ENCODE measurements around the gene NAV3.

NAV3 gene

DNA sequence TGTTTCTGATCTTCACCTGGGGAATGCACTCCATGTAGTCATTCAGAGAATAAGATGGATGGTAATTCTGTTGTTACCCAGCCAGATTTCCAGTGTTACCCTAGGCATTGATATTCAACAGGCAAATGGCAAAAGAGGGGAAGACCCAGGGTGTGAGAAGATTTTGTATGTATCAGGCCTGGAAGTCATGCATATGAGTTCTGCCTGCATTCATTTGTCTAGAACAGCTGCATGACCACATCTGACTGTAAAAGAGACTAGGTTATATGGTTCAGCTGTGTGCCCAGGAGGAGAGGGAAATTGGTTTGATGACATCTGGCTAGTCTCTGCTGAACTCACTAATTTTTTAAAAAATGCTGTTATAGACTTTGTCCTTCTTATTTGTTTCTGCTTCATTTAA, 224.9 kb downstream of the NAV3 start:
- TF ChIP-seq, protein P1, sequence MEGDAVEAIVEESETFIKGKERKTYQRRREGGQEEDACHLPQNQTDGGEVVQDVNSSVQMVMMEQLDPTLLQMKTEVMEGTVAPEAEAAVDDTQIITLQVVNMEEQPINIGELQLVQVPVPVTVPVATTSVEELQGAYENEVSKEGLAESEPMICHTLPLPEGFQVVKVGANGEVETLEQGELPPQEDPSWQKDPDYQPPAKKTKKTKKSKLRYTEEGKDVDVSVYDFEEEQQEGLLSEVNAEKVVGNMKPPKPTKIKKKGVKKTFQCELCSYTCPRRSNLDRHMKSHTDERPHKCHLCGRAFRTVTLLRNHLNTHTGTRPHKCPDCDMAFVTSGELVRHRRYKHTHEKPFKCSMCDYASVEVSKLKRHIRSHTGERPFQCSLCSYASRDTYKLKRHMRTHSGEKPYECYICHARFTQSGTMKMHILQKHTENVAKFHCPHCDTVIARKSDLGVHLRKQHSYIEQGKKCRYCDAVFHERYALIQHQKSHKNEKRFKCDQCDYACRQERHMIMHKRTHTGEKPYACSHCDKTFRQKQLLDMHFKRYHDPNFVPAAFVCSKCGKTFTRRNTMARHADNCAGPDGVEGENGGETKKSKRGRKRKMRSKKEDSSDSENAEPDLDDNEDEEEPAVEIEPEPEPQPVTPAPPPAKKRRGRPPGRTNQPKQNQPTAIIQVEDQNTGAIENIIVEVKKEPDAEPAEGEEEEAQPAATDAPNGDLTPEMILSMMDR (conservative IDR thresholded peaks at IDR 0.05): no peak
- H3K27ac ChIP-seq: no peak overlapping the region

GRCh38 chr12:78057075-78057474, 226.4 kb downstream of the NAV3 start:
- H3K27ac ChIP-seq: no peak overlapping the region
- TF ChIP-seq, protein P1 (conservative IDR thresholded peaks at IDR 0.05): no peak

- TF ChIP-seq, protein P1 (conservative IDR thresholded peaks at IDR 0.05): no peak
- no peak overlapping the region for H3K27ac ChIP-seq
Measured at GRCh38 chr12:78060186-78060585, 229.5 kb downstream of the NAV3 start.

DNA sequence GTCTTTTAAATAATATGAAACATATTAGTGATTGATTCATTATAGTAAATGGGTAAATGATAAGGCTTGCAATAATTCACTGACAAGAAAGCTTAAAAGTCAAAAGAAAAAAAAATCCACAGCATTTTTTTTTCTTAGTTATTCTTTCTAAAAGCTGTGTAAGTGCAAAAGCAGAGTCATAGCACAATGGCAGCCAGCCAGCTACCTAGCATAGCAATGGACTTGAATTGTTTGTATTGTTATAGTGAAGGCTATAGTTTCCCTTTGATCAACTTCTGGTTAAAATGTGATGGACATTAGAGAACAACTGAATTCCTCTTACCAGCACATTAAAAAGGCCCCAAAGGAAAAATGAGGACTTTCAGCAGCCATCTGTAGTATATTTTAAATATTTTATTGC, 232.1 kb downstream of the NAV3 start:
- TF ChIP-seq, protein P1 (conservative IDR thresholded peaks at IDR 0.05): no peak
- no peak overlapping the region for H3K27ac ChIP-seq

DNA sequence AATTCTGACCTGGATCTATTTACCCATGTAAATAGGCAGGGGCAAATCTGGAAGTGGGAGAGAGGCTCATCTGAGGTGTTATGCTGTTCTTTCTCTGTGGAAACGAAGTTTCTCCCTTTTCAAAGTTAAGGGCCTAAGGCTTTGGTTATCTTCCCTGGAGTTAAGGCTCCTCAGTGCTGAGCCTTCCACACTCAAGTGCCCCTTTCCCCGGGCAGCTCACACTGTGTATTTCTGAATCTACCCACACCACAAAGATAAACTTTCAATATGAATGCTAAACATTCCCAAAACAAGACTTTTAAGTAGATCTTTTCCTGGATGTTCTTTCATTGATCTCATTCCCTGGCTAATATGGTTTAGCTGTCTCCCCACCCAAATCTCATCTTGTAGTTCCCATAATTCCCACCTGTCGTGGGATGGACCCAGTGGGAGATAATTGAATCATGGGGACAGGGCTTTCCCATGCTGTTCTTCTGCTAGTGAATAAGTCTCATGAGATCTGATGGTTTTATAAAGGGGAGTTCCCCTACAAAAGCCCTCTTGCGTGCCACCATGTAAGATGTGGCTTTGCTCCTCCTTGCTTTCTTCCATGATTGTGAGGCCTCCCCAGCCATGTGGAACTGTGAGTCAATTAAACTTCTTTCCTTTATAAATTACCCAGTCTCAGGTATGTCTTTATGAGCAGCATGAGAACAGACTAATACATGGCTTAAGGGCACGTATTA, 251.1 kb downstream of the NAV3 start:
- TF ChIP-seq, protein P1 (conservative IDR thresholded peaks at IDR 0.05): no peak
- no peak overlapping the region for H3K27ac ChIP-seq

DNA sequence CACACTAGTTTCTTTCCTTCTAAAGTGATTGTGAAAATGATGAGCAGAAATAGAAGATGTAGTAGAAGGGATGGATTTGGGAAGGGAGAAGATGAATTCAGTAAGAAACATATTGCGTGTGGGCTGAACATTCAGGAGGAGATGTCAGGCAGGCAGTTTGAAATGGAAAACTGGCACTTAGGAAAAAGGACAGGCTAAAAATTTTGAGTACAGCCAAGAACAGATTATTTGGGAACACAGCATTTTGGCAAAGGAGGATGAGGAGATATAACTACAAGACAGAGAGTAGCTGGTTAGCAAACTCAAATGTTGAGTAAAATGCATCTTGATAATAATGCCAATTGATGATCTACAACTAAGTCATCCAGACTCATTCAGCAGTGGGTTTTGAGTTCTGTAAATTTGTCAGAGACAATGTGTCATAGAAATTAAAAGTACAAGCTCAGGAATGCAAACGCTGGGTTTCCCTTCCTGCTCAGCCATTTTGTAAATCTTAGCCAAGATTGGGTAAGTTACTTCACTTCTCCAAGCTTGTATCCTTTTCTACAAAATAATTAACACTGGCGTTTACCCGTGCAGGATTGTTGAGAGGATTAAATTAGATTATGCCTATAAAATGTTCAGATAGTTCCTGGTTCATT, 255.0 kb downstream of the NAV3 start:
- H3K27ac ChIP-seq: peak overlapping the region; percentile 40

More for the DNA sequence above, 255.0 kb downstream of the NAV3 start:
- TF ChIP-seq, protein P1 (conservative IDR thresholded peaks at IDR 0.05): no peak
